ACHN (cell line): ENCODE measurements around the gene ANP32A.

Experiments
- DNase-seq: peaks from one replicate; pipeline ENCODE4 v3.0.0-alpha.2; 2015
- in situ Hi-C: cut with HindIII; loops from 2 replicates; pipeline ENCODE4 v1.10.0; 2017; ENCODE audit warnings: low sequenced_read_pairs, low pct_ligation_motif_present, low pct_unique_long_range_greater_than_20kb

ANP32A gene

GRCh38 chr15:68730976-68731897 lies 89.5 kb downstream of the ANP32A start:
- in situ Hi-C loops = no loop called here
- DNase-seq = no peak

- in situ Hi-C loops = no loop called here
- DNase-seq = peak; percentile 70
Observed at GRCh38 chr15:68730471-68730919, 90.2 kb downstream of the ANP32A start.

GRCh38 chr15:68729789-68730411 lies 90.8 kb downstream of the ANP32A start:
- peak; percentile 62 for DNase-seq
- in situ Hi-C loops = no loop called here
